Lower lobe of right lung (tissue), 2 donors: ENCODE measurements around the gene WDR43. TPM values are rescaled to one million over a fixed set of nuclear protein-coding genes. Genes with fewer than 3 reads are reported as not detected.

Experiments used
- ATAC-seq, 2 donors: fragments of 200-7000 bp; cut with Tn5 transposase; one replicate each; pipeline ENCODE4 v1.9.1; 2020 to 2022; ENCODE audit warnings: mild to moderate bottlenecking in 2 of 2, moderate library complexity in 2 of 2
- DNase-seq: peaks from one replicate; pipeline ENCODE4 v3.0.0-alpha.2; 2020
- H3K27ac ChIP-seq: fragments of 200-600 bp; one replicate; pipeline ENCODE4 v1.8.0; 2022
- H3K27me3 ChIP-seq: fragments of 200-600 bp; one replicate; pipeline ENCODE4 v1.8.0; 2022; ENCODE audit warnings: low read depth
- H3K36me3 ChIP-seq: fragments of 200-600 bp; one replicate; pipeline ENCODE4 v1.8.0; 2022; ENCODE audit warnings: mild to moderate bottlenecking
- H3K4me1 ChIP-seq: fragments of 200-600 bp; one replicate; pipeline ENCODE4 v1.8.0; 2022
- H3K4me3 ChIP-seq: fragments of 200-600 bp; one replicate; pipeline ENCODE4 v1.8.0; 2022; ENCODE audit warnings: mild to moderate bottlenecking
- H3K9me3 ChIP-seq: fragments of 200-600 bp; one replicate; pipeline ENCODE4 v1.8.0; 2022
- CTCF ChIP-seq: fragments of 200-600 bp; IDR thresholded peaks from one replicate; pipeline ENCODE4 v1.8.0; 2022; ENCODE audit warnings: antibody characterized with exemption, mild to moderate bottlenecking
- intact Hi-C: fragments of 100-400 bp; cut with DNase I; formaldehyde crosslinking; loops from one replicate; pipeline ENCODE4 v1.11.0; 2022
- total RNA-seq: library from RNA; stranded (reverse); fragmentation: NEBNext Ultra II Directional; extraction: Animal tissue kit (Norgen Biotek cat#: 25700); gene quantifications from one replicate; pipeline ENCODE4 v1.2.1, GENCODE V29; 2021
- donor health status: DM: no; HTN: yes; CAD: no; lungs with severe emphysema.

WDR43 gene
- total RNA-seq, 1 donor from 2014 or later: 27.9 TPM

DNA sequence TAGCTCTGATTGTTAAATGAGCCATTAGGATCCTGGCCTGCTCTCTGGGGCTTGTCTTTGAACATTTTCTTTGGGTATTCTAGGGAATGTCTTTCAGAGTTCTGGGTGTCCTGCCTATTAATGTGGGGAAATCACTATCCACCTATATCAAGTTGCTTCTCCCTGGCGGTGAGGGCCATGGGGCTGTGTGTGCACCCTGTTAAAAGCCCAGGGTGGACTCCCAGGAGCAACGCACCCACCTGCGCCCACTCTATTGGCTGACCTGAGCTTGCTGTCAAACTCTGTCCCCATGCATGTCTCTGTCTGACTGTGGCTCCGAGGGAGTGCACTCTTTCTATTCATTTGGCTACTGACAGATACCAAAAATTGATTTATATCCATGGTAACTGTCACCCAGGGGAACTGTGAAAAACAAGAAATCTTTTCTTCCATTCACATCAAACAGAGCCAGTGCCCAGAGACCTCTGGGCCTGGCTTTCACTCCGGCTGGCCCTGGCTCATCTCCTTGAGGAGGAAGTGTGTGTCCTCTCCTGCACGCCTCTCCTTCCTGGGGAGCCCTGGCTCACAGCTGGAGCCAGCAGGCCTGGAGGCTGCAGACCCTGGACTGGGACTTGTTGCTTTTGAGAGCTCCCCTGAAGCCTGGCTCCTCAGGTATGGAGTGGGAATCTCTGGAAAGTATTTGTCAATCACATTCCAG is 76.1 kb downstream of the WDR43 start:
- H3K27ac ChIP-seq: no peak overlapping the region
- no peaks in the 10 kb centered on the region for H3K36me3 ChIP-seq
- no peak for TF ChIP-seq CTCF
- ATAC-seq (no peak), DNase-seq (no peak)
- intact Hi-C loops: no loop called here
- no peak overlapping the region for H3K4me3 ChIP-seq
- H3K27me3 ChIP-seq: no peaks in the 10 kb centered on the region
- H3K9me3 ChIP-seq: no peaks in the 10 kb centered on the region
- no peaks in the 10 kb centered on the region for H3K4me1 ChIP-seq

DNA sequence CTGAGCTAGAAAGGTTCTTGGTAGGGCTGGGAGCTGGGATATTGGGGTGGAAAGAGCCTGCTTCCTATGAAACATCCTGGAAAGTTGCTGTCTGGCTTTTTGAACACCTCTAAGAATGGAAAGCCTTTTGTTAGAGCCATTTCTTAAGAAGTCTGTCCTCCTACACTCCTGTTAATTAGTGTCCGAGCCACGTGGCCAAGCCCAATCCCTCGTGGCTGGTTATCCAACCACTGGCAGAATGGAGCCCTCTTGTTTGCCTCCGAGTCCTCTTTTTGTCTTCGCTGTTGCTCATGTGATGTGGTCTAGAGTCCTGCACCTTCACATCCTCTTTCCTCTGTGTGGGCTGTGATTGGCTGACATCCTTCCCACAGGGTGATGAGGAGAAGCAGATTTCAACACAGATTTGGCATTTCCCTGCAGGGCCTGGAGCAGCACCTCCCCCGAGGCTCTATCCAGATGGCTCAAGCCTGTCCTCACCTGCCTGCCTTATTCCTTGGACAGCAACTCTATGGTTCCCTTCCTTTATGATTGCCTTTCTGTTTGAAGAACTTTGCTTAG is 78.4 kb downstream of the WDR43 start:
- H3K27ac ChIP-seq: no peak overlapping the region
- H3K4me3 ChIP-seq: no peak overlapping the region
- H3K4me1 ChIP-seq: no peaks in the 10 kb centered on the region
- DNase-seq: no peak
- H3K9me3 ChIP-seq: no peaks in the 10 kb centered on the region
- intact Hi-C loops: no loop called here
- no peak for ATAC-seq
- no peak for TF ChIP-seq CTCF
- no peaks in the 10 kb centered on the region for H3K27me3 ChIP-seq
- H3K36me3 ChIP-seq: no peaks in the 10 kb centered on the region

GRCh38 chr2:28974252-28974651 is 79.8 kb downstream of the WDR43 start:
- Histone ChIP-seq H3K9me3 (no peaks in the 10 kb centered on the region), H3K4me3 (no peak overlapping the region), H3K36me3 (no peaks in the 10 kb centered on the region), H3K27me3 (no peaks in the 10 kb centered on the region), H3K4me1 (no peaks in the 10 kb centered on the region), H3K27ac (no peak overlapping the region)
- intact Hi-C loops: no loop called here
- no peak for DNase-seq
- TF ChIP-seq CTCF: no peak
- ATAC-seq: no peak

DNA sequence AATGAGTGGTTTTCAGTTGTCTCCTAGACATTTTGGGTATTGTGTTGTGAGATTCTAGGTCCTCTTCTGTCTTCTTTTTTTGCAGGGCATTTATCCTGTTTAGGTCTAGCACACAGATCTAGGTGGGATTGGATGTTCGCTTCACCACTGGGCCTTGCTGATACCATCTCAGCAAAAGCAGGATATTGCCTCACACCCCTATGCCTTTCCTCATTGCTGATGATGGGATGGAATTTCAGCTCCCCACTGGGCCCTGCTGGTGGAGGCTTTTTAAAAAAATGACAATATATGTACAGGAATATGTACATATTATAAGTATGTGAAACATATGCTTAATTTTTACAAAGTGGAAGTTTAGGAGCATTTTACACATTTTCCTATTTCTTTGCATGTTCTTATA is 81.2 kb downstream of the WDR43 start:
- peaks cover under 1% of the 10 kb centered on the region for H3K4me1 ChIP-seq
- no peaks in the 10 kb centered on the region for H3K36me3 ChIP-seq
- ATAC-seq (no peak), DNase-seq (no peak)
- H3K27me3 ChIP-seq: no peaks in the 10 kb centered on the region
- no peaks in the 10 kb centered on the region for H3K9me3 ChIP-seq
- no peak for TF ChIP-seq CTCF
- intact Hi-C loops: no loop called here
- no peak overlapping the region for H3K4me3 ChIP-seq
- H3K27ac ChIP-seq: no peak overlapping the region

DNA sequence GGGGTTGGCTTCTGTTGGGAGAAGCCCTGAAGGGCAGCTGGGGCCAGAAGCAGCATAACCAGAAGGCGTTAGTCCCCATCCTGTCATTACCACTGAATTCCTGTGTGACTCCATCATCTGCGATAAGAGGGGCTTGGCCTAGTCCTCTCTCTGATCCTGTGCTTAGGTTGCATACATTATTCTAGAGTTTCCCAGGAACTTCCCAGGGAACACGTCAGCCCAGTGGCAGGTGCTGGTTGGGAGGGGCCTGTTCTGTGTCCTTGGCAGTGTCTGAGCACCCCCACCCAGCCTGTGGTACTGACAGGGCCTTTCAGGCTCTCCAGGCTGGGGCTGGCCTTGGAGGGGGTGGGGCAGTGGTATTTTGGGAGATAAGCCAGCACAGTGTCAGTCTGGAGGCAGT is 82.1 kb downstream of the WDR43 start:
- intact Hi-C loops: no loop called here
- DNase-seq (peak; percentile 59), ATAC-seq (peak; percentile 80)
- peaks cover 10% of the 10 kb centered on the region for H3K4me1 ChIP-seq
- H3K36me3 ChIP-seq: no peaks in the 10 kb centered on the region
- H3K4me3 ChIP-seq: no peak overlapping the region
- no peaks in the 10 kb centered on the region for H3K9me3 ChIP-seq
- no peak overlapping the region for H3K27ac ChIP-seq
- no peak for TF ChIP-seq CTCF
- H3K27me3 ChIP-seq: no peaks in the 10 kb centered on the region
